ENCODE measurements around the gene PYGM.

PYGM gene

GRCh38 chr11:64796047-64796756 lies 36.4 kb upstream of the PYGM start:
- no peak overlapping the region for H3K27ac ChIP-seq (ENCODE audit: low read depth, low read length)
- 0 out of 2 replicates have a peak, but pooled peaks cover 1% of the 10 kb centered on the region for H3F3A ChIP-seq (ENCODE audit: insufficient read depth)
- no peaks in the 10 kb centered on the region for H3K9me3 ChIP-seq (ENCODE audit: insufficient read depth, low read length)
- no peaks in the 10 kb centered on the region for H3K27me3 ChIP-seq (ENCODE audit: low read length)
- no peaks in the 10 kb centered on the region for H3K36me3 ChIP-seq (ENCODE audit: low read length)
- H2AFZ ChIP-seq (ENCODE audit: low read depth, low read length, severe bottlenecking): no peak overlapping the region
- H3K4me3 ChIP-seq (ENCODE audit: insufficient read depth, low read length, poor library complexity, severe bottlenecking): no peak overlapping the region
- H3K4me2 ChIP-seq (ENCODE audit: low read depth, low read length, poor library complexity, severe bottlenecking): no peak overlapping the region
- no peak for TF ChIP-seq CTCF (IDR thresholded peaks at IDR 0.05; ENCODE audit: insufficient read depth, low read length, poor library complexity, severe bottlenecking)
- TF ChIP-seq EZH2phosphoT487 (conservative IDR thresholded peaks at IDR 0.05; ENCODE audit: low read length): no peak
- H4K20me1 ChIP-seq (ENCODE audit: low read depth, low read length): no peaks in the 10 kb centered on the region
- H3K79me2 ChIP-seq (ENCODE audit: insufficient read depth, low read length): no peaks in the 10 kb centered on the region
- no peak overlapping the region for H3K9ac ChIP-seq (ENCODE audit: low read length)
- no peaks in the 10 kb centered on the region for H3K9me2 ChIP-seq (replicated peaks; ENCODE audit: insufficient read depth, low read length)

GRCh38 chr11:64794526-64794925 lies 34.8 kb upstream of the PYGM start:
- no peak overlapping the region for H3K27ac ChIP-seq (ENCODE audit: low read depth, low read length)
- H3K9ac ChIP-seq (ENCODE audit: low read length): no peak overlapping the region
- no peaks in the 10 kb centered on the region for H3K79me2 ChIP-seq (ENCODE audit: insufficient read depth, low read length)
- H3K9me3 ChIP-seq (ENCODE audit: insufficient read depth, low read length): no peaks in the 10 kb centered on the region
- no peaks in the 10 kb centered on the region for H3K36me3 ChIP-seq (ENCODE audit: low read length)
- H3K4me2 ChIP-seq (ENCODE audit: low read depth, low read length, poor library complexity, severe bottlenecking): no peak overlapping the region
- TF ChIP-seq EZH2phosphoT487 (conservative IDR thresholded peaks at IDR 0.05; ENCODE audit: low read length) (no peak), CTCF (IDR thresholded peaks at IDR 0.05; ENCODE audit: insufficient read depth, low read length, poor library complexity, severe bottlenecking) (no peak)
- no peaks in the 10 kb centered on the region for H3K9me2 ChIP-seq (replicated peaks; ENCODE audit: insufficient read depth, low read length)
- H3K4me3 ChIP-seq (ENCODE audit: insufficient read depth, low read length, poor library complexity, severe bottlenecking): no peak overlapping the region
- H3K27me3 ChIP-seq (ENCODE audit: low read length): no peaks in the 10 kb centered on the region
- H2AFZ ChIP-seq (ENCODE audit: low read depth, low read length, severe bottlenecking): no peak overlapping the region
- no peaks in the 10 kb centered on the region for H3F3A ChIP-seq (ENCODE audit: insufficient read depth)
- no peaks in the 10 kb centered on the region for H4K20me1 ChIP-seq (ENCODE audit: low read depth, low read length)

GRCh38 chr11:64793271-64794160 lies 33.7 kb upstream of the PYGM start:
- Histone ChIP-seq H3K9me2 (replicated peaks; ENCODE audit: insufficient read depth, low read length) (no peaks in the 10 kb centered on the region), H2AFZ (ENCODE audit: low read depth, low read length, severe bottlenecking) (no peak overlapping the region), H3F3A (ENCODE audit: insufficient read depth) (no peaks in the 10 kb centered on the region), H3K79me2 (ENCODE audit: insufficient read depth, low read length) (no peaks in the 10 kb centered on the region), H3K36me3 (ENCODE audit: low read length) (no peaks in the 10 kb centered on the region), H3K9me3 (ENCODE audit: insufficient read depth, low read length) (no peaks in the 10 kb centered on the region), H4K20me1 (ENCODE audit: low read depth, low read length) (no peaks in the 10 kb centered on the region), H3K4me2 (ENCODE audit: low read depth, low read length, poor library complexity, severe bottlenecking) (no peak overlapping the region), H3K27me3 (ENCODE audit: low read length) (no peaks in the 10 kb centered on the region), H3K27ac (ENCODE audit: low read depth, low read length) (no peak overlapping the region), H3K4me3 (ENCODE audit: insufficient read depth, low read length, poor library complexity, severe bottlenecking) (no peak overlapping the region), H3K9ac (ENCODE audit: low read length) (no peak overlapping the region)
- TF ChIP-seq CTCF (IDR thresholded peaks at IDR 0.05; ENCODE audit: insufficient read depth, low read length, poor library complexity, severe bottlenecking) (no peak), EZH2phosphoT487 (conservative IDR thresholded peaks at IDR 0.05; ENCODE audit: low read length) (no peak)
